GM12878 (cell line): ENCODE results near the gene PABPC1L. TPM values are rescaled to one million over a fixed set of nuclear protein-coding genes. Genes with fewer than 3 reads are reported as not detected.
A peak's percentile ranks its signal among the peaks of the same experiment; 100 is the strongest.

Source experiments
- ATAC-seq: fragments of 200-7000 bp; cut with Tn5 transposase; 3 replicates; pipeline ENCODE4 v1.9.1; 2020; ENCODE audit warnings: mild to moderate bottlenecking, moderate library complexity
- BruUV-seq: library from RNA; stranded (reverse); fragments of 400-500 nt; replicated peaks from 2 replicates; lab custom pipeline; 2021; lab: Mats Ljungman, UMichigan
- CTCF ChIA-PET: fragments of 300-600 bp; sonication (Branson Sonifier 250); formaldehyde crosslinking; extraction: SDS; loops from one replicate; lab custom pipeline; 2021; ENCODE audit warnings: inconsistent platforms; lab: Yijun Ruan, JAX
- POLR2A ChIA-PET: fragments of 350-600 bp; formaldehyde crosslinking; extraction: SDS; loops from one replicate; lab custom pipeline; 2021; ENCODE audit warnings: inconsistent platforms; lab: Charles Lee
- RAD21 ChIA-PET: fragments of 300-600 bp; sonication (Branson Sonifier 250); formaldehyde crosslinking; loops from one replicate; lab custom pipeline; 2023; ENCODE audit warnings: antibody characterized with exemption; ENCODE audit not compliant: unreplicated experiment; lab: Charles Lee
- SMC1A ChIA-PET: fragments of 300-600 bp; sonication (Branson Sonifier 250); formaldehyde crosslinking; loops from one replicate; lab custom pipeline; 2023; ENCODE audit not compliant: unreplicated experiment, uncharacterized antibody; lab: Charles Lee
- DNase-seq: peaks from one replicate; pipeline ENCODE4 v3.0.0-alpha.2; 2011; ENCODE audit warnings: low read depth, low spot score
- FAIRE-seq: peaks from 3 replicates; lab custom pipeline; 2011; peaks lifted over from hg19 to GRCh38; lab: Jason Lieb, UNC
- H2AFZ ChIP-seq: 2 replicates; pipeline ENCODE4 v1.6.0; 2011; ENCODE audit warnings: low read depth, low read length, control low read depth; ENCODE audit not compliant: control insufficient read depth
- H3K27ac ChIP-seq: 2 replicates; pipeline ENCODE4 v1.5.1; 2011; ENCODE audit warnings: control low read depth; ENCODE audit not compliant: control insufficient read depth, insufficient read depth
- H3K27me3 ChIP-seq, 2 experiments: replicated peaks in 1 of 2; 2 replicates each; pipeline versions ENCODE4 v1.6.0 to v1.6.1; 2011; ENCODE audit warnings: low read length in 1 of 2; ENCODE audit not compliant: control insufficient read depth in 2 of 2, insufficient read depth in 2 of 2
- H3K36me3 ChIP-seq, 2 experiments: 2 replicates each; pipeline ENCODE4 v1.5.1; 2011; ENCODE audit warnings: low read length in 1 of 2; ENCODE audit not compliant: control insufficient read depth in 2 of 2, insufficient read depth in 2 of 2
- H3K4me1 ChIP-seq: 2 replicates; pipeline ENCODE4 v1.6.1; 2011; ENCODE audit warnings: mild to moderate bottlenecking, low read length, moderate library complexity, mixed read lengths; ENCODE audit not compliant: control insufficient read depth, insufficient read depth
- H3K4me2 ChIP-seq: 2 replicates; pipeline ENCODE4 v1.6.0; 2011; ENCODE audit warnings: control low read depth; ENCODE audit not compliant: control insufficient read depth, insufficient read depth
- H3K4me3 ChIP-seq: fragments of 200-600 bp; sonication (generic); 2 replicates; pipeline ENCODE4 v1.5.1; 2016
- H3K79me2 ChIP-seq: 2 replicates; pipeline ENCODE4 v1.6.0; 2011; ENCODE audit warnings: low read length; ENCODE audit not compliant: control insufficient read depth, insufficient read depth
- H3K9ac ChIP-seq: 2 replicates; pipeline ENCODE4 v1.8.0; 2011; ENCODE audit warnings: low read length, control low read depth, mixed read lengths; ENCODE audit not compliant: control insufficient read depth, insufficient read depth
- H3K9me3 ChIP-seq: replicated peaks from 3 replicates; pipeline ENCODE4 v1.5.1; 2011; ENCODE audit warnings: mild to moderate bottlenecking, low read length; ENCODE audit not compliant: control insufficient read depth, insufficient read depth
- H4K20me1 ChIP-seq: 2 replicates; pipeline ENCODE4 v1.6.0; 2011; ENCODE audit not compliant: control insufficient read depth, insufficient read depth
- CBFB ChIP-seq: IDR thresholded peaks from 2 replicates; pipeline ENCODE4 v1.6.1; 2016; ENCODE audit warnings: antibody characterized with exemption, low read depth
- E2F8 ChIP-seq: fragments of 450-650 bp; IDR thresholded peaks from 2 replicates; pipeline ENCODE4 v1.6.1; 2018; ENCODE audit warnings: mild to moderate bottlenecking, low read depth, moderate library complexity; ENCODE audit not compliant: partially characterized antibody
- IKZF2 ChIP-seq, 2 experiments: fragments of 450-650 bp; IDR thresholded peaks; 2 replicates each; pipeline ENCODE4 v1.6.1; 2017; ENCODE audit warnings: mild to moderate bottlenecking in 2 of 2, moderate library complexity in 2 of 2
- IRF3 ChIP-seq: fragments of 450-650 bp; IDR thresholded peaks from 2 replicates; pipeline ENCODE4 v1.6.1; 2014; ENCODE audit warnings: mild to moderate bottlenecking
- MTA3 ChIP-seq: IDR thresholded peaks from 2 replicates; pipeline ENCODE4 v1.6.1; 2012; ENCODE audit warnings: low read length, inconsistent platforms, borderline replicate concordance
- NRF1 ChIP-seq: conservative IDR thresholded peaks from 2 replicates; pipeline ENCODE4 v1.6.1; 2011; ENCODE audit warnings: mild to moderate bottlenecking, low read depth, low read length, improper control_type of control experiment
- POLR2AphosphoS5 ChIP-seq: IDR thresholded peaks from 2 replicates; pipeline ENCODE4 v1.6.1; 2011; ENCODE audit warnings: mild to moderate bottlenecking, low read length, inconsistent platforms
- RBBP5 ChIP-seq: fragments of 200-600 bp; sonication (generic); conservative IDR thresholded peaks from 2 replicates; pipeline ENCODE4 v1.6.1; 2016
- RFX5 ChIP-seq: IDR thresholded peaks from 2 replicates; pipeline ENCODE4 v1.6.1; 2011; ENCODE audit warnings: low read depth, low read length, improper control_type of control experiment
- SIX5 ChIP-seq: IDR thresholded peaks from 2 replicates; pipeline ENCODE4 v1.6.1; 2011; ENCODE audit warnings: mild to moderate bottlenecking, low read depth, low read length, moderate library complexity; ENCODE audit not compliant: severe bottlenecking
- SMC3 ChIP-seq: IDR thresholded peaks from 2 replicates; pipeline ENCODE4 v1.6.1; 2011; ENCODE audit warnings: low read length, improper control_type of control experiment, borderline replicate concordance
- ZNF207 ChIP-seq: fragments of 450-650 bp; IDR thresholded peaks from 2 replicates; pipeline ENCODE4 v1.6.1; 2014; ENCODE audit warnings: antibody characterized with exemption, mild to moderate bottlenecking, borderline replicate concordance
- WGBS: methylation state at CpG from one replicate; pipeline ENCODE4 v1.1.6; 2016; ENCODE audit warnings: low lambda C conversion rate; ENCODE audit not compliant: insufficient replicate concordance, insufficient coverage; ENCODE audit errors: missing lambda C conversion rate; 5-methylcytosine and 5-hydroxymethylcytosine counted together
- in situ Hi-C: fragments of 300-500 bp; cut with MboI; formaldehyde crosslinking; loops from 9 replicates; pipeline ENCODE4 v1.14.3; 2018; ENCODE audit warnings: mixed read lengths
- intact Hi-C: fragments of 100-400 bp; cut with micrococcal nuclease; formaldehyde crosslinking; loops from one replicate; pipeline ENCODE4 v1.14.2; 2022; ENCODE audit not compliant: unreplicated experiment
- polyA plus RNA-seq, 11 experiments: library from polyadenylated mRNA; depleted of rRNA in 4 of 11; unstranded in 6 of 11; stranded (reverse) in 5 of 11; fragments of >200 nt; fragmentation: Nextera tagmentation in 4 of 11; fragmentation: Illumina TruSeq in 1 of 11; extraction: Ambion mirVana in 4 of 11; extraction: Trizol in 1 of 11; gene quantifications; 1 replicate in 1 of 11; 2 replicates in 10 of 11; pipeline versions ENCODE4 v1.2.1 to v1.2.3, GENCODE V29; 2011 to 2016; ENCODE audit warnings: inconsistent platforms in 2 of 11, missing spikeins in 2 of 11, low read depth in 1 of 11
- total RNA-seq, 4 experiments: library from RNA; depleted of rRNA in 3 of 4; stranded (reverse); fragments of >200 nt in 3 of 4; fragmentation: Illumina TruSeq in 1 of 4; extraction: Trizol in 1 of 4; gene quantifications; 2 replicates each; pipeline versions ENCODE4 v1.2.1 to v1.2.3, GENCODE V29; 2013 to 2021

The PABPC1L gene
- total and polyA plus RNA-seq, 10 of the 15 experiments (the other 5 are each of a cell fraction or from before 2014, with no cell fraction given), result 6.1 to 66.8 (median 11.9) TPM

- TF ChIP-seq IKZF2 (IDR thresholded peaks at IDR 0.05) (0 out of 4 replicates have a peak, but pooled peaks of 1 of the 2 experiments have one; percentile 16), RFX5 (no peak), MTA3 (peak; percentile 62; the same call in 1 of the 2 replicates), POLR2AphosphoS5 (no peak)
- TF ChIP-seq, all 136 proteins: peak for 2
- Histone ChIP-seq H3K9me3 (no peaks in the 10 kb centered on the region), H3K4me1 (peaks cover 32% of the 10 kb centered on the region), H3K79me2 (peaks cover 51% of the 10 kb centered on the region), H3K9ac (peak overlapping the region; percentile 72), H4K20me1 (0 out of 2 replicates have a peak, but pooled peaks cover 3% of the 10 kb centered on the region), H3K27ac (peak overlapping the region; percentile 81), H3K4me3 (peak overlapping the region; percentile 85), H2AFZ (peak overlapping the region; percentile 2), H3K27me3 (no peaks in the 10 kb centered on the region), H3K36me3 (peaks cover 2 to 31% of the 10 kb centered on the region in 2 experiments; a peak in 3 of 4 replicates), H3K4me2 (peak overlapping the region; percentile 94)
- ChIA-PET SMC1A (interaction anchor here (0.7 to 3.4 kb wide), 15 partner anchors 9 to 133 kb away, joined by 3 to 27 read pairs (median 4); partner anchors contain the start of gene PABPC1L), RAD21 (interaction anchor here (0.5 to 2.0 kb wide), 11 partner anchors 8 to 404 kb away, joined by 3 to 9 read pairs (median 4); partner anchors contain the start of genes SYS1 and YWHAB), CTCF (interaction anchor here (0.9 to 4.2 kb wide), 8 partner anchors 9 to 137 kb away, joined by 3 to 21 read pairs (median 5); no protein-coding TSS in a partner anchor), POLR2A (interaction anchor here (0.7 to 2.4 kb wide), 7 partner anchors 8 to 85 kb away, joined by 3 to 10 read pairs (median 5); partner anchors contain the start of genes STK4 and YWHAB)
- FAIRE-seq, result no peak
- intact Hi-C loops, result no loop called here
- ATAC-seq, result peak; percentile 6
- in situ Hi-C loops, result no loop called here
- BruUV-seq, result no TSS peak
- no peak for DNase-seq
- WGBS, result 3% methylated on average over 8 of the region's 8 CpGs
These were observed 49.3 kb downstream of the PABPC1L start for GRCh38 chr20:44959082-44959637.

- Histone ChIP-seq H3K27me3 (no peaks in the 10 kb centered on the region), H2AFZ (peak overlapping the region; percentile 2), H3K4me1 (peaks cover 35% of the 10 kb centered on the region), H3K9ac (peak overlapping the region; percentile 72), H3K27ac (peak overlapping the region; percentile 81), H3K36me3 (peaks cover 2 to 26% of the 10 kb centered on the region in 2 experiments; a peak in 3 of 4 replicates), H3K79me2 (peaks cover 51% of the 10 kb centered on the region), H4K20me1 (0 out of 2 replicates have a peak, but pooled peaks cover 3% of the 10 kb centered on the region), H3K9me3 (no peaks in the 10 kb centered on the region), H3K4me3 (peak overlapping the region; percentile 85), H3K4me2 (peak overlapping the region; percentile 94)
- no peak for FAIRE-seq
- WGBS, result 1% methylated on average over 13 of the region's 13 CpGs
- ChIA-PET CTCF (interaction anchor here (1.7 to 4.2 kb wide), 3 partner anchors 16 to 84 kb away, joined by 6 to 21 read pairs (median 6); no protein-coding TSS in a partner anchor), POLR2A (interaction anchor here (0.6 to 2.4 kb wide), 7 partner anchors 11 to 85 kb away, joined by 3 to 10 read pairs (median 6); partner anchors contain the start of gene YWHAB), SMC1A (interaction anchor here (0.7 to 3.4 kb wide), 14 partner anchors 8 to 133 kb away, joined by 3 to 27 read pairs (median 4); partner anchors contain the start of gene PABPC1L), RAD21 (interaction anchor here (0.5 to 2.0 kb wide), 11 partner anchors 9 to 164 kb away, joined by 3 to 9 read pairs (median 4); partner anchors contain the start of gene YWHAB)
- ATAC-seq, result peak; percentile 71
- intact Hi-C loops (no loop called here), in situ Hi-C loops (no loop called here)
- no TSS peak for BruUV-seq
- DNase-seq, result no peak
- TF ChIP-seq IRF3, result no peak
- TF ChIP-seq NRF1, result no peak
- TF ChIP-seq CBFB, result no peak
- no peak for TF ChIP-seq RBBP5
- TF ChIP-seq E2F8, result no peak
- peak; percentile 37 for TF ChIP-seq SMC3
- TF ChIP-seq ZNF207, result no peak
- TF ChIP-seq SIX5, result no peak
These were observed 49.8 kb downstream of the PABPC1L start for GRCh38 chr20:44959638-44960102.
